ENCODE data around the gene ARSI.

ARSI gene

GRCh38 chr5:150285114-150285513 lies 17.6 kb downstream of the ARSI start:
- TF ChIP-seq CTCF (IDR thresholded peaks at IDR 0.05; ENCODE audit: extremely low read depth, missing control alignments): no peak
- no peak for DNase-seq (ENCODE audit: low spot score)

- no peak for TF ChIP-seq CTCF (IDR thresholded peaks at IDR 0.05; ENCODE audit: extremely low read depth, missing control alignments)
- DNase-seq (ENCODE audit: low spot score): no peak
These were observed 18.4 kb downstream of the ARSI start for GRCh38 chr5:150284311-150284710.

GRCh38 chr5:150283904-150284303 lies 18.8 kb downstream of the ARSI start:
- TF ChIP-seq CTCF (IDR thresholded peaks at IDR 0.05; ENCODE audit: extremely low read depth, missing control alignments): no peak

GRCh38 chr5:150281987-150282386 lies 20.7 kb downstream of the ARSI start:
- no peak for DNase-seq (ENCODE audit: low spot score)
- no peak for TF ChIP-seq CTCF (IDR thresholded peaks at IDR 0.05; ENCODE audit: extremely low read depth, missing control alignments)

More at GRCh38 chr5:150283904-150284303, 18.8 kb downstream of the ARSI start:
- no peak for DNase-seq (ENCODE audit: low spot score)

GRCh38 chr5:150279330-150280020 lies 23.2 kb downstream of the ARSI start:
- DNase-seq (ENCODE audit: low spot score): no peak
- no peak for TF ChIP-seq CTCF (IDR thresholded peaks at IDR 0.05; ENCODE audit: extremely low read depth, missing control alignments)

- DNase-seq (ENCODE audit: low spot score): no peak
- TF ChIP-seq CTCF (IDR thresholded peaks at IDR 0.05; ENCODE audit: extremely low read depth, missing control alignments): no peak
These were observed 23.8 kb downstream of the ARSI start for GRCh38 chr5:150278916-150279315.

GRCh38 chr5:150278046-150278730 lies 24.5 kb downstream of the ARSI start:
- TF ChIP-seq CTCF (IDR thresholded peaks at IDR 0.05; ENCODE audit: extremely low read depth, missing control alignments): no peak

More at GRCh38 chr5:150278046-150278730, 24.5 kb downstream of the ARSI start:
- no peak for DNase-seq (ENCODE audit: low spot score)

All from GM20000 (cell line).